ENCODE data around the gene ENOX1. TPM values are rescaled to one million over a fixed set of nuclear protein-coding genes. Genes with fewer than 3 reads are reported as not detected.

The ENOX1 gene
- total RNA-seq, 4 donors from 2014 or later, result 0.25 to 0.52 (median 0.33) TPM

GRCh38 chr13:43626994-43627393 is 159.8 kb downstream of the ENOX1 start:
- Histone ChIP-seq H3K4me3 (no peak overlapping the region), H3K36me3 (no peaks in the 10 kb centered on the region), H3K4me1 (no peaks in the 10 kb centered on the region), H3K9me3 (no peaks in the 10 kb centered on the region), H3K27me3 (no peaks in the 10 kb centered on the region), H3K27ac (no peak overlapping the region)
- TF ChIP-seq POLR2A (IDR thresholded peaks at IDR 0.05), result no peak
- TF ChIP-seq POLR2AphosphoS5 (IDR thresholded peaks at IDR 0.05), result no peak
- 63% methylated on average over 2 of the region's 2 CpGs for WGBS
- no peak for DNase-seq (ENCODE audit: low spot score in 2 of 2)

- DNase-seq (ENCODE audit: low spot score in 2 of 2), result no peak
- no peaks in the 10 kb centered on the region for H3K27me3 ChIP-seq
- H3K36me3 ChIP-seq, result no peaks in the 10 kb centered on the region
- no peak overlapping the region for H3K27ac ChIP-seq
- TF ChIP-seq, protein P1, sequence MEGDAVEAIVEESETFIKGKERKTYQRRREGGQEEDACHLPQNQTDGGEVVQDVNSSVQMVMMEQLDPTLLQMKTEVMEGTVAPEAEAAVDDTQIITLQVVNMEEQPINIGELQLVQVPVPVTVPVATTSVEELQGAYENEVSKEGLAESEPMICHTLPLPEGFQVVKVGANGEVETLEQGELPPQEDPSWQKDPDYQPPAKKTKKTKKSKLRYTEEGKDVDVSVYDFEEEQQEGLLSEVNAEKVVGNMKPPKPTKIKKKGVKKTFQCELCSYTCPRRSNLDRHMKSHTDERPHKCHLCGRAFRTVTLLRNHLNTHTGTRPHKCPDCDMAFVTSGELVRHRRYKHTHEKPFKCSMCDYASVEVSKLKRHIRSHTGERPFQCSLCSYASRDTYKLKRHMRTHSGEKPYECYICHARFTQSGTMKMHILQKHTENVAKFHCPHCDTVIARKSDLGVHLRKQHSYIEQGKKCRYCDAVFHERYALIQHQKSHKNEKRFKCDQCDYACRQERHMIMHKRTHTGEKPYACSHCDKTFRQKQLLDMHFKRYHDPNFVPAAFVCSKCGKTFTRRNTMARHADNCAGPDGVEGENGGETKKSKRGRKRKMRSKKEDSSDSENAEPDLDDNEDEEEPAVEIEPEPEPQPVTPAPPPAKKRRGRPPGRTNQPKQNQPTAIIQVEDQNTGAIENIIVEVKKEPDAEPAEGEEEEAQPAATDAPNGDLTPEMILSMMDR (IDR thresholded peaks at IDR 0.05), result no peak
- TF ChIP-seq POLR2AphosphoS5 (IDR thresholded peaks at IDR 0.05), result no peak
- TF ChIP-seq POLR2A (IDR thresholded peaks at IDR 0.05), result no peak
- TF ChIP-seq EP300 (IDR thresholded peaks at IDR 0.05), result no peak
- no peak overlapping the region for H3K4me3 ChIP-seq
- no peaks in the 10 kb centered on the region for H3K4me1 ChIP-seq
- no peaks in the 10 kb centered on the region for H3K9me3 ChIP-seq
These were observed 172.7 kb downstream of the ENOX1 start for GRCh38 chr13:43614063-43614462.

DNA sequence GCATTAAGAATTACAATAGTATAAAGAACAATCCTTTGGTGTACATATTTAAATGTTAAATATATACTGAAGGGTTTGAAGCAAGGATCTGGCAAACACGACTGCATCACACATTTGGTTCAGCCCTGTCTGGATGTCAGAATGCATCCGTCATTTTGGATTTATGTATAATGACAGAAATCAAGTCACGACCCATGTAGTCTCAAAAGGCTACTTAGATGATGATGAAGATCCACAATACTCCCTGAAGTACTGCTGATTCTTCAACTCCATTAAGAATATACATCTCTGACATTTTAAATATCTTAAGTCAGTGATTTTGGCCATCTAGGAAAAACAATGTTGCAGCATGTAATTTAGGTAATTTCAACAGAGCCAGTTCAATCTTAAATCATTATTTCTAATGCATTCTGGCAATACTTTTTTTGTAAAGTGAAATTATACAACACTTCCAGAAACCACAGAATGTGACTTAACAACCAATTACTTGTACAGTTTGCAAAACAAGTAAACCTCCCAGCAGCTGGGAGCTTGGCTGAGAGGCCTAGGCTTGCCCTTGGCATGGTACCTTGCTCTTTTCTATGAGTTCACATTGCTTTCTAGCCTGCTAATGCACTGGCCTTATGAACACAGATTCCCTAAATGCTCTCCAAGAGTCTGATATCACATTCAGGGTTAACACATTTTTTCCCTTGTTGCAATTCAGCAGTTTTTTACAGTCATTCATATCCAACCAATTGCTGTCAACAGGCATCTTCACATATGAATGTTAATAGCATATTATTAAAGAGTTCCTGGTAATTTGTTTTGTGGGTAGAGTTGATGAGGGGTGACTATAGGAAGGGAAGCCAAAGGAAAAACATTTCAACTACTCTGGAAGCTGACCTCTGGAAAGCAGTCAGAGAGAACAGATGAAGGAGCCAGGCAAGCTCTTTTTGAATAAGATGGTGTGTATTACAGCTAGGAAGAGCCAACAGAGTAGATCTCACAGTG is 175.2 kb downstream of the ENOX1 start:
- 90% methylated on average over 3 of the region's 3 CpGs for WGBS
- TF ChIP-seq POLR2AphosphoS5 (IDR thresholded peaks at IDR 0.05) (no peak), EP300 (IDR thresholded peaks at IDR 0.05) (no peak), POLR2A (IDR thresholded peaks at IDR 0.05) (no peak)
- TF ChIP-seq, protein P1 (IDR thresholded peaks at IDR 0.05), result no peak
- no peak for DNase-seq (ENCODE audit: low spot score in 2 of 2)
- Histone ChIP-seq H3K9me3 (no peaks in the 10 kb centered on the region), H3K36me3 (no peaks in the 10 kb centered on the region), H3K4me3 (no peak overlapping the region), H3K27ac (no peak overlapping the region), H3K4me1 (no peaks in the 10 kb centered on the region), H3K27me3 (no peaks in the 10 kb centered on the region)

DNA sequence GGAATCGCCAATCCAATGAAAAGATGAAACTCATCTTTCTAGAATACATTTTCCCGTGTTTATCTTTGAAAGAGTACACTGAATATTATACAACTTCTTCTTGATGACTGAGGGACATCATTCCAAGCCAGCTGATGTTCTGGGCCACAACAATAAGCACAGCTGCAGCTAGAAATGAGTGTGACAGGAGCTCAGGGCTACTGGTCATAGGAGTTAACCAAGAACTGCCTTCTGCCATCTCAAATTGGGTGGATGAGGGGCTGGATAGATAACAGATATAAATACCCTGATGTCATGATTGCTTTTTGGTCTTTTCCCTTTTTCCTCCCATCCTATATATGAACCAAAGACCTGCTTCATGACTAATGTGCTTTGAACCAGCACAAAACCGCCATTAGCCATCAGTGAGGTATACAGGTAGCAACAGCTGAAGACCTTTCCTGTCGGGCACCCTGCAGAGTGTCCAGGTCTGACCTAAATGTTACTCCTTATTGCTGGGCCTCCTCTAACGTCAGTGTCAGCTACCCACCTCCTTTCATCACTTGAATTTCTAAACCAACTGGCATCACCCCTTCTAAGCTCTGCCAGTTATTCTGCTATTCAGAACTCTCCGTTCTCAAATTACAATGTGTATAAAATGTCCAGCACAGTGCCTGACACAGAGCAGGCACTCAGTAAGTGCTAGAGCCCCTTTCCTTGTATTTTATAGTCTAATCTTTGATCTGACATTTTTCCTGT is 178.2 kb downstream of the ENOX1 start:
- WGBS, result 74% methylated on average over 6 of the region's 6 CpGs
- DNase-seq (ENCODE audit: low spot score in 2 of 2), result no peak
- Histone ChIP-seq H3K27me3 (no peaks in the 10 kb centered on the region), H3K4me3 (no peak overlapping the region), H3K36me3 (no peaks in the 10 kb centered on the region), H3K9me3 (peaks cover 4% of the 10 kb centered on the region), H3K4me1 (no peaks in the 10 kb centered on the region), H3K27ac (no peak overlapping the region)
- TF ChIP-seq POLR2A (IDR thresholded peaks at IDR 0.05), result no peak
- TF ChIP-seq EP300 (IDR thresholded peaks at IDR 0.05), result no peak
- TF ChIP-seq, protein P1 (IDR thresholded peaks at IDR 0.05), result no peak
- TF ChIP-seq POLR2AphosphoS5 (IDR thresholded peaks at IDR 0.05), result no peak

- no peaks in the 10 kb centered on the region for H3K4me1 ChIP-seq
- no peaks in the 10 kb centered on the region for H3K36me3 ChIP-seq
- H3K9me3 ChIP-seq, result no peaks in the 10 kb centered on the region
- WGBS, result 97% methylated on average over 1 of the region's 1 CpG
- no peak for DNase-seq (ENCODE audit: low spot score in 2 of 2)
- no peak overlapping the region for H3K4me3 ChIP-seq
- no peaks in the 10 kb centered on the region for H3K27me3 ChIP-seq
- no peak overlapping the region for H3K27ac ChIP-seq
- TF ChIP-seq POLR2A (IDR thresholded peaks at IDR 0.05) (no peak), EP300 (IDR thresholded peaks at IDR 0.05) (no peak), POLR2AphosphoS5 (IDR thresholded peaks at IDR 0.05) (no peak)
- TF ChIP-seq, protein P1 (IDR thresholded peaks at IDR 0.05), result no peak
These were observed 189.2 kb downstream of the ENOX1 start for GRCh38 chr13:43597599-43597945.
